ENCODE data around the gene SRSF6.
"Not testable (repeated sequence)": the region's sequence is repeated elsewhere in the genome, so short reads cannot be mapped to it uniquely, and the experiment has no call there.

Gene SRSF6

DNA sequence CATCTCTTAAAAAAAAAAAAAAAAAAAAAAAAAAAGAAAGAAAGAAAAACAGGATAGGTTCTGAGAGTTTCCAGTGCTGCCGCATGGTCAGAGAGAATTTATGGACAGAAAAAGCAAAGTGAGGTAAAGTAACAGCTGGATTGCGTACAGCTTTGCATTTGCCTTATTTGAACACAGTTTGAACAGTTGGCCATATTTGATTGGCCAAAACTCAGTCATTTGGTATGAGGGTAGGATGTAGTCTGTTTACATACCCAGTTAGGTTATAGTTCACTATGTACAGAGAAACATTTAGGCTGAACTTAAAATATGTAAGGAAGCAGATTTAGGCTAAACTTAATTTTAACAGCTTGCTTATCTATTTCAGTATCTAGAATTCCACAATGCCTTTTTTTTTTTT lies 32.3 kb downstream of the SRSF6 start:
- no peak for DNase-seq

DNA sequence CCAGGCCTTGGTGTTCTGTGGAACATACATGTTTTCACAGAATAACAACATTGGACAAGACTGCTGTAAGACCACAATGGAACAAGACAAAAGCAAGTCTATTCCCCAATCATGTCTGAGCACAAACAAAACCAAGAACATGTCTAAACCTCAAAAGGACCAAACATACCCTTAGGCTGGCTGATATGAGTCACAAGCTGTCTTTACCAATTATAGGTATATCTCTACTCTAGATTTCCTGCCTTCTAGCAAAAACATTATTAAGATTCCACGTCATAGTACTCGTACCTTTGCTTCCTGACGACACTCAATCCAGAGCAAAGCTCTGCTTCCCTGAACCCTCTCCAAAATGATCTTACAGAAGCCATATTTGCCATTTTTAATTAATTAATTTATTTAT lies 34.4 kb downstream of the SRSF6 start:
- no peak for DNase-seq

DNA sequence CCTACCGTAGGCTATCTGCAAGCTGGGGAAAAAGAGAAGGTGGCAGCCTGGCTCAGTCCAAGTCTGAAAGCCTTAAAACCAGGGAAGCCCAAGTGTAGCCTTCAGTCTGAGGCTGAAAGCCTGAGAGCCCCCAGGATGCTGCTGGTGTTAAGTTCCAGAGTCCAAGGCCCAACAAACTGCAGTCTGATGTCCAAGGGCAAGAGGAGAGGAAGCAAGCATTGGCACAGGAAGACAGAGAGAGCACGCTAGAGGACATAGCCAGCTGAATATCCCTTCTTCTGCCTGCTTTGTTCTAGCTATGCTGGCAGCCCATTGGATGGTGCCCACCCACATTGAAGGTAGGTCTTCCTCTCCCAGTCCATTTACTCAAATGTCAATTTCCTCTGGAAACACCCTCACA lies 37.7 kb downstream of the SRSF6 start:
- DNase-seq: no peak

DNA sequence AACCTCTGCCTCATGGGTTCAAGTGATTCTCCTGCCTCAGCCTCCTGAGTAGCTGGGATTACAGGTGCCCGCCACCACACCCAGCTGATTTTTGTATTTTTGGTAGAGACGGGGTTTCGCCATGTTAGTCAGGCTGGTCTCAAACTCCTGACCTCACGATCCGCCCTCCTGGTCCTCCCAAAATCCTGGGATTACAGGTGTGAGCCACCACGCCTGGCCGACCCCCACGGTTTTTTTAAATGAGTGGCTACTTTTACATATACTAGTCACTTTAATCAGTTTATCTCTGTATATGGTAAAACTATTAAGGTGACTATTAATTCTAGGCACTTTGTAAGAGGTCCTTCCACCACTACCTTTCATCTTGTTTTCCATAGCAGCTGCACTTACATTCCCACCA lies 44.3 kb downstream of the SRSF6 start:
- not testable (repeated sequence) for DNase-seq

DNA sequence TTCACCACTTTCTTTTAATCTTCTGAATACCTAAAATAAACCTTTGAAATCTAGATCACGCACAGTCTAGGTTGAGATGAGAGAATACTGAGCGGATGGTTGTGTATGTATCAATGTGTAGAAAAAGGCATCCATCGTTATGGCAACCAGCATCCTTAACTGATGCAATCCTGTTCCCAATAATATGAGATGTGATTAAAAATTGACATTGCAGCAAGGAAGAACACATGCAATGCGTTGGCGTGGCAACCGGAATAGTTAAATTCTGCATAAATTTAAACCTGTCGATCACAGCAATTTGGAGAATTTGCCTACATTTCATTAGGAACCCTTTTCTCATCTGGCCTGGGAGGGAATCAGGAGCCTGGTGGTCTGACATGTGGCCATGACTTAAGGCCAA lies 48.5 kb downstream of the SRSF6 start:
- no peak for DNase-seq

DNA sequence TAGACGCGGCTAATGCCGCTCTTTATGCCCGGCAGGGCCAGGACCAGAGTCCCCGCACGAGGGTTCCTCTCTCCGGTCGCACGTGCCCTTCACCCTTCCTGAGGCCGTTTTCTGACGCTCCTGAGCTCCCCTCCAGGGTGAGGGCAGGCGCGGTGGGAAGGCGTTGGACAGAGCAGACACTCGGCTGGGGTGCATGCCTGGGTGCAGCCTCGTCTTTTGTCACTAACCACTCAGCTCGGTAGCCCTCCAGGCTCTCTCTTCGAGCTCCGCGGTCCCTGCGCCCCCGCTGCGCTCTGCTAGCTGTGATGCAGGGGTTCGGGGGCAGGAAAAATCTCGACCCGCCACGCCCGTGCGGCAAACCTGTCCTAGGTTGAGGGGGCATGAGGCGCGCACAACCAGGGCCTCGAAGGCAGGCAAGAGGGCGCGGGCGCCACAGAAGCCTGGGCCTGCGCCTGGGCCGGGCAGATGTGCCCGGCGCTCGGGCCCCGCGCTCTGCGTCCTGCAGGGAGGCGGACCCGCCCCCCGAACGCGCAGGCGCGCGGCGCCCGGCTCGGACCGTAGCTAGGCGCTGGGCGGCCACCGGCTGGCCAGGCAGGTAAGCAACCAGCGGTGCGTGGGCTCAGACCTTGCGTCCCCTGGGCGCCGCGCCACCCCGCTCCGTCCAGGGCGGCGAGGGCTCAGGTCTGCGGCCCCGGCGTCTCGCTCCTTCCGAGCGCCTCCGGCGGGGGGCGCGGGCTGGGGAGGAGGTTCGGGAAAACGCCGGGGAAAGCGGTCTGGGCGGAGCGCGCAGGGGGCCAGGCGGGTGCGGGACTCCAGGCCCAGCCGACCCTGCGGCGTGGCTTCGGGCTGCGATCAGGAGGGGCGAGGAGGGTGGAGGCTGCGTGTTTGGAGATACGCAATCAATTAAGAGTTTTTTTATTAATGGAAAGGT lies 49.7 kb downstream of the SRSF6 start, which contains the start of gene L3MBTL1:
L3MBTL1 (plus strand) TSS at position 548 of the 931 bp plus-strand sequence. CDS start 5,807 bp downstream, outside the sequence.
- no peak for DNase-seq

DNA sequence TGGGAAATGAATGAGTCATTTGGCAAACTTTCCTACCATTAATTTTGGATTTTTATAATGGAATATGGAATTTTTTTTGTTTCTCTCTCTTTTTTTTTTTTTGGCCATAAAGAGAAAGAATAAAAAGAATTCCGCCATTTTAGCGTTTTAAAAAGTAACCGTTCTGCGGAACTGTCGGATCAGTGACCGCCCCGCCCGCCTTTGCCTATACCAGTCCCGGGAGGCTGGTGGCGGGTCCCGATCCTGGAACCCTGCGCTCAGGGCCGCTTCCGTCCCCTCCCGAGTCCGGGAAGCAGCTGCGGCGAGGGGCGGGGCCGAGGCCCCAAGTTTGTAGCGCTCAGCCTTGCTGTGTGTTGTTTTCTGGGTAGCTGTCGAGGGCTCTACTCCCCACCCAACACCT lies 50.4 kb downstream of the SRSF6 start:
- DNase-seq: no peak

DNA sequence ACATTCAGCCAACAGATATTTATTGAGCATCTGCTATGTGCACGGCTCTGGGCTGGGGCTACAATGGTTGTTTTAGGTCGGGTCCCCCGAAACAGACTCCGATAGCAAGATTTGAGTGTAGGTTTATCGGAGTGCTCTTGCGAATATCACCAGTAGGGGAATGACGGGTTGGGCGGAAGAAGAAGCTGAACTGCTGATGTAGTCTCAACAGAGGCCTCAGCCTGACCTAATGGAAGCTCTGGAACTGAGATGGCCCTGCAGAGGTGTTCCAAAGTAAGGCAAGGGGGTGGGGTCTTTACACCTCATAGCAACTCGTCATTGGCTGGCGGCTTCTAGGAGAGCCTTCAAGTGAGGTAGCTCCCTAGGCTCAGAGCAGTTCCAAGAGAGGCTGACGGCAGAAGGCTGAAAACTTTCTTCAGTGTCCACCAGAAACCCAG lies 50.9 kb downstream of the SRSF6 start:
- DNase-seq: no peak

DNA sequence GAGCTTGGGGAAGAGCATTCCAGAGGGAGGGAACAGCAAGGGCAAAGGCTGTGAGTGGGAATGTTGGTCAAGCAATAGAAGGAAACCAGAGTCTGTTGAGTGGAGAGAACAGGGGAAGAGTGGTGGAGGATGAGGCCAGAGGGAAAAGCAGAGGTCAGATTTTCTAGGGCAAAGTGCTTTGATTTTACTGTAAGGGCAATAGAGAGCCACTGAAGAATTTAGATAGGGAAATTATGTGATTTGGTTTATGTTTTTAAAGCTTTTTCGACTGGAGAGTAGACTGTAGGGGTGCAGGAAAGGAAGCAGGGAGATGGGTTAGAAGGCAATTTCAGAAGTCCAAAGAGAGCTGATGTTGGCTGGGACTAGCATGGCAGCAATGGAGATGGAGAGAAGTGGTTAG lies 54.2 kb downstream of the SRSF6 start:
- DNase-seq: no peak

DNA sequence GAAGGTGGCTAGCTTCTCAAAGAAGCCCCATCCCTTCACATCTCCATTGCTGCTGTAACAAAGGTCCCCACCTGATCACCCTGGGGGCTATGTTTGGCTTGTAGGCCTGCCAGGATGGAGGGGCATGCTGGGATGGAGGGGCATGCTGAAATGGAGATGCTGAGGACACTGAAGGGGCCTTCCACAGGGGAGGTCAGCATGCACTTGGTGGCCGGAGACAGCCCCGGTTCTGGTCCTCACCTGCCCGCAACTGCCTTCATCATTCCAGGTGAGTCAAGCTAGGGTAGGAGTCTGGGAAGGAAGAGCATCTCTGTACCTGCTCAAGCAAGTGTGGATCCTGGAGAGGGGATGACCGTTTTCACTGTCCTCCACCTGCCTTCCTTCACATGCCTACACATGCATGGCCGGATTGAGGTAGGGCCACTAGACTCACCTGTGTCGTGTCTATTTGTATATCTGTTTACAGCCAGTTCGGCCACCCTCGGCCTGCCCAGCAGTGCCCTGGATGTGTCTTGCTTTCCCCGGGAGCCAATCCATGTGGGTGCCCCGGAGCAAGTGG lies 55.8 kb downstream of the SRSF6 start:
- no peak for DNase-seq

Data from NCI-H1436 treated with DMSO at 0.1 percent for 48 hours (cell line).